ACC112 (cell line): ENCODE results near the gene DGKI.

Source experiments
- H2AFZ ChIP-seq: fragments of 200-600 bp; sonication (generic); one replicate; pipeline ENCODE4 v1.6.0; 2017; ENCODE audit warnings: antibody characterized with exemption, low read length; ENCODE audit not compliant: unreplicated experiment
- H3K27ac ChIP-seq: fragments of 200-600 bp; sonication (generic); 2 replicates; pipeline ENCODE4 v1.5.1; 2014; ENCODE audit warnings: low read depth, mild to moderate bottlenecking, antibody characterized with exemption, low read length, moderate library complexity
- H3K27me3 ChIP-seq: fragments of 200-600 bp; sonication (generic); 2 replicates; pipeline ENCODE4 v1.6.1; 2014; ENCODE audit warnings: mild to moderate bottlenecking, antibody characterized with exemption, low read length, moderate library complexity, mixed read lengths; ENCODE audit not compliant: insufficient read depth
- H3K36me3 ChIP-seq: fragments of 200-600 bp; sonication (generic); 2 replicates; pipeline ENCODE4 v1.6.1; 2016; ENCODE audit warnings: mild to moderate bottlenecking, antibody characterized with exemption, low read length, moderate library complexity, mixed read lengths; ENCODE audit not compliant: insufficient read depth
- H3K4me1 ChIP-seq: fragments of 200-600 bp; sonication (generic); one replicate; pipeline ENCODE4 v1.6.1; 2016; ENCODE audit warnings: low read length, mixed read lengths; ENCODE audit not compliant: insufficient read depth, unreplicated experiment, control insufficient read depth
- H3K4me3 ChIP-seq: fragments of 200-600 bp; sonication (generic); 2 replicates; pipeline ENCODE4 v1.5.1; 2014; ENCODE audit warnings: mild to moderate bottlenecking, low read depth, low read length
- H3K79me2 ChIP-seq: fragments of 200-600 bp; sonication (generic); one replicate; pipeline ENCODE4 v1.6.0; 2016; ENCODE audit warnings: low read length; ENCODE audit not compliant: control insufficient read depth, unreplicated experiment, insufficient read depth

The DGKI gene

DNA sequence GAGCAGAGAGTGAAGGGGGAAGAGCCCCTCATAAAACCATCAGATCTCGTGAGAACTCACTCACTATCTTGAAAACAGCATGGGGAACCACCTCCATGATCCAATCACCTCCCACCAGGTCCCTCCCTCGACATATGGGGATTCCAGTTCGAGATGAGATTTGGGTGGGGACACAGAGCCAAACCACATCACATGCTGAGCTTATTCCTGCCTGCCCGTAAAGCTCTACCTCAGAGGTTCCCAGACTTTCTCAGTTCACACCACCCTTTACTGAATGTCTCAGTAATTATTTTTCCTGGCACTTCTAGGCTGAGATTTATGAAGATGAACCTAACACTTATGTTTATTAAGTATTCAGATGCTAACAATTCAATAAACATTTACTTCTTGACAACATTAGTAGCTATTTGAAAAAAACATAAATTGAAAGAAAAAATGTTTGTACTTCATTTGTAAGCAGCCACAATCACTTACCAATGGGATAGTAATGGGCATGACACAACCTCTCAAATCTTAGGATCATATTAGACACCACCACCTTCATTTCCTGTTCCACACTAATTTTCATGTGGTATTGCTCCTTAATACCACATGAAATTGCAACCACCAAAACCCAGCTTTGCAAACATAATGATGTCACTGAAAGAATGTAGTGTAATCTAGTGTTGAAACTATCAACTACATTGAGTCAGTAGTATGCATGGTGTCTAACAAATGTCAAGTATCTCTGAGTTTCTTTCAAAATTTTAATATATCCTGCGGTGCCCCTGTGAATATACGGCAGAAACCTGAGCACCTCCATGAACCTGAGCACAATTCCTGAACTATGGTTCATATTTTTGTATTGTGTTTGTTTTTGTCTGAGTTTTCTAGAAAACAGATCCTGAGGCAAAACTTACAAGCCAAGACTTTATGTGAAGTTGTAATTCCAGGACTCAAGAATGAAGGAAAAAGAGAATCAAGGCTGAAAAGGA is 4.5 kb upstream of the DGKI start:
- no peak overlapping the region for H3K4me3 ChIP-seq

DNA sequence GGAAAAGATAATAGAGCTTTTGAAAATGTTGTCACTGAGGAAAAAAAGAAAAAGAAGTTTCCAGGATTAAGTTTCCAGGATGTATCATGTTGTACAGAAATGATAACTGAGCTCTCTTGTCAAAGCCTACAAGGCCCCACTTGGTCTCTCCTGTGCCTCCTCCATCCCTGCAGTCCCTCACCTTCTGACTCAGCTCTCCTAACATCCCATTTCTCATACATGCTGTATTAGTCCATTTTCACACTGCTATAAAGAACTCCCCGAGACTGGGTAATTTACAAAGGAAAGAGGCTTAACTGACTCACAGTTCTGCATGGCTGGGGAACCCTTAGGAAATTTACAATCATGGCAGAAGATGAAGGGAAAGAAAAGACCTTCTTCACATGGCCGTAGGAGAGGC is 3.8 kb upstream of the DGKI start:
- Histone ChIP-seq H3K36me3 (0 out of 2 replicates have a peak, but pooled peaks cover 2% of the 10 kb centered on the region), H3K27me3 (no peaks in the 10 kb centered on the region), H2AFZ (no peak overlapping the region), H3K4me1 (peaks cover 19% of the 10 kb centered on the region), H3K79me2 (no peaks in the 10 kb centered on the region), H3K27ac (peak overlapping the region; percentile 44), H3K4me3 (no peak overlapping the region)

More for the DNA sequence above, 4.5 kb upstream of the DGKI start:
- Histone ChIP-seq H3K27ac (peak overlapping the region; percentile 44), H3K4me1 (peaks cover 19% of the 10 kb centered on the region), H3K79me2 (no peaks in the 10 kb centered on the region), H3K27me3 (no peaks in the 10 kb centered on the region), H2AFZ (no peak overlapping the region), H3K36me3 (0 out of 2 replicates have a peak, but pooled peaks cover 2% of the 10 kb centered on the region)

DNA sequence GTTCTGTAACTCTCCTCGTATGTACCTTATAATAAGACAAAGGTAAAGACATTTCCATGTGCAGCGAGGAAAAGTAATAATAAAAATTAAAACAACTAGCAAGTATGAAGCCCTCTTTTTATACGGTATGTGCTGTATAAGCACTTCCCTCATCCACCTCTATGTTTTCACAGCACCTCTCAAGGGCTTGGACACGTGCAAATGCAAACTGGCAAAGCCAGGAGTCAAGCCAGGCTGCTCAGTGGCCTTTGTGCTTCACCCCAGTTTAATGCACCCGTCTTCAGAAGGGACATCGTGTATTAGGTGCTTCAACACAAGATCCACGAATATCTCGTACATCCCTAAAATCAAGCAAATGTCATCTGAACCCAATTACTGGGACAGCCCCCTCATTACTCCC is 1.3 kb upstream of the DGKI start:
- Histone ChIP-seq H3K4me3 (no peak overlapping the region), H3K79me2 (no peaks in the 10 kb centered on the region), H2AFZ (no peak overlapping the region), H3K36me3 (no peaks in the 10 kb centered on the region), H3K27ac (no peak overlapping the region), H3K27me3 (no peaks in the 10 kb centered on the region), H3K4me1 (peaks cover 19% of the 10 kb centered on the region)

DNA sequence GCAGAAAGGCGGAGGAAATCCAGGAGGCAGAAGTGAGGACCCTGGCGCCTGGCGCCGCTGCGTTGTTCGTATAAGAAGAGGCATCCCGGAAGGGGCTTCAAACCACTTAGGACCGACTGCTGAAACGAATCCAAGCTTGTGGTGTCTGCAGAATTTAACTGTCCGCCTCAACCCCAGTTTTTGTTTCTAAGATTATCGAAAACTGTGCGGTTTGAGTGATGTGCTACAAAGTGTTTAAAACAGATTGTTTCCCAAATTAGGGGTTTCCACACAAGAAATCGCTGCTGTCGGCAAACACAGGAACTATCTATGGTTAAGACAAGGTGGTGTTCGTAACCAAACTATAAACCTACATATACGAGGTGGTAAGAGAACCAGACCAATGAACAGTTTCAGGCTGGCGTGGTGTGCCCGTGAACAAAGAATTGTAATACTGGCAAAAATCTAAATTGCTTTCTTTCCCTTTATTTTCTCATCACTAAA is 835 bp upstream of the DGKI start:
- H3K27me3 ChIP-seq: no peaks in the 10 kb centered on the region
- H3K4me1 ChIP-seq: peaks cover 19% of the 10 kb centered on the region
- no peak overlapping the region for H3K27ac ChIP-seq
- no peaks in the 10 kb centered on the region for H3K36me3 ChIP-seq
- H3K79me2 ChIP-seq: no peaks in the 10 kb centered on the region
- peak overlapping the region; percentile 76 for H3K4me3 ChIP-seq
- peak overlapping the region; percentile 45 for H2AFZ ChIP-seq

DNA sequence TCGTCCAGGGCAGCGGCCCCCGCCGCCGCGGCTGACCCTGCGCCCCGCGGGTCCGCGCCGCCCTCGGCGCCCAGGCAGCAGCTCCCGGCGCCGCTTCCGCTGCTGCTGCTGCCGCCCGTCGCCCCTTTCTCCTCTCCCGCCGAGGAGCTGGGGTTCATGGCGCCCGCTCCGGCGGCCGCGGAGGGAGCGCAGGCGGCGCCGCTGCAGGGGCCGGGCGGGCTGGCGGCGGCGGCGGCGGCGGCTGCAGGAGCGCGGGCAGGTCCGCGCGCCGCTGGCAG is 286 bp downstream of the DGKI start:
- Histone ChIP-seq H3K27me3 (no peaks in the 10 kb centered on the region), H3K36me3 (no peaks in the 10 kb centered on the region), H3K4me1 (peaks cover 19% of the 10 kb centered on the region), H3K27ac (no peak overlapping the region), H2AFZ (peak overlapping the region; percentile 93), H3K4me3 (peak overlapping the region; percentile 76), H3K79me2 (no peaks in the 10 kb centered on the region)

DNA sequence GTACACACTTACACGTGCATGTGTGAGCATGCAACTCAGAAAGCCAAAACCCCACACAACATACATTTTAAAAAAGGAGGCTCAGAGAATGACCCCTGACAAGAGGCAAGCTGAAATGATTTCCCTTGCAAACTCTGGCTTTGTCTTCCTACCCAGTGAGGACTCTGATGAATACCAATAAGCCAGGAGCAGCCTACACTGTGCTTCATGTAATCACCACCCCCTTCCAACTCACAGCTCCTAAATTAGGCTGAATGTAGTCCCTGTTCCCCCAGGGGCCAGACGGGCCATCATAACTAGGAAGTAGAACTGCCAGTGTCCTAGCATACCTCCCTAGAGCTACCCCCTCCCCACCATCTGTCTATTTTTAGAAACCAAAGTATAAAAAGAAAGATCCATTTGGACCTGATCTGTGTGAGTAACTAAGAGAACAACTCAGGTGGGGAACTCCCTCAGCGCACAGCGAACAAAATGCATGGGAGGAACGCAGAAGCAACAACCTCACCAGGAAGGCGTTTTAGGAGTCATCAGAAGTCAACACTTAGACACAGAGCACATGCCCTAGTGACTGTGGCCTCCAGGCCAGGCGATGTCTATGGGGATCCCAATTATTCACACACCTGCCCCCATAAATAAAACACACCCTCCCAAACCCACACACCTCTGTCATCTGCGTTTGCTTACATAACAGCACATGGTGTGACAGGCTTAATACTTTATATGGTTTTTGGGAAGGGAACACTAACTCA is 1.9 kb downstream of the DGKI start:
- H3K27ac ChIP-seq: no peak overlapping the region
- H3K79me2 ChIP-seq: no peaks in the 10 kb centered on the region
- no peaks in the 10 kb centered on the region for H3K36me3 ChIP-seq
- peaks cover 3% of the 10 kb centered on the region for H3K4me1 ChIP-seq
- no peak overlapping the region for H2AFZ ChIP-seq
- H3K27me3 ChIP-seq: no peaks in the 10 kb centered on the region
- H3K4me3 ChIP-seq: no peak overlapping the region

DNA sequence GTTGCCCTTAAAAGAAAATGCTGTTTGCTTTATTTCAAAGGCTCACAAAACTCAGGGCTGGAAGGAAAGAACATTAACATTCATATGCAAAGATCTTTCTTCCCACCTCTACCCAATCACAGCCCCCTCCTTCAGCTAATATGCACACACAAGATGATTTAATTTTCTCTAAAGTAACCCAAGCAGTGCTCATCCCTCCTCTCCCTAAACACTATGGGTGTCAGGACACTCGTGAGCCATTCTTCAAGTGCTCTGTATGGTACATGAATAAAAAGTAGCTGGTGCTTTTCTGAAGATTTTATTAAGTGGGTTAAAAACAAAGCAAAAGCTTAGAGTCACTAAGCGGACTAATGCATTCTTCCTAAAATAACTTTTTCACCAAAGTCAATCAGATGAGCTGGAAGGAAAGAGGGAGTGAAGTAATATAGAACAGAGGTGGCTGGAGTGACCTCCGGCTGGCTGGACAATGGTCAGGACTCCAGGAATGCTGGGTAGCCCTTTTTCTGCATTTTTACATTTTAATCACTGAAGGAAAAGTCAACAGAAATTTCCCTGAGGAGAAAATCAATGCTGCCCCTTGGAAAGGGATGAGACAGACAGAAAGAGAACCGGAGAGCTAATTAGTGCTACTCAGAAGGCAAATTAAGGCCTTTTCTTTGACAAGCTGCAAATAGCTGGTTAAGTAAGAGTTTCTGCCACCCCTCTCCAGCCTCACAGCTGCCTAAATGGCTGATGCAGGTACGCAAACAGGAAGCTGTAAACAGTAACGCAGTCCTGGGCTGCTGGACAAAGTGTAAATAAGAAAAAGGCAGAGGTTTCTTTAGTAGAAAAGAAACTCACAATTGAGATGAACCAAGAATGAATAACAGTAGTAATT is 6.6 kb downstream of the DGKI start:
- no peak overlapping the region for H3K27ac ChIP-seq
- H3K27me3 ChIP-seq: no peaks in the 10 kb centered on the region
- no peaks in the 10 kb centered on the region for H3K36me3 ChIP-seq
- H3K4me3 ChIP-seq: no peak overlapping the region
- H3K79me2 ChIP-seq: no peaks in the 10 kb centered on the region
- no peak overlapping the region for H2AFZ ChIP-seq
- peaks cover 14% of the 10 kb centered on the region for H3K4me1 ChIP-seq

DNA sequence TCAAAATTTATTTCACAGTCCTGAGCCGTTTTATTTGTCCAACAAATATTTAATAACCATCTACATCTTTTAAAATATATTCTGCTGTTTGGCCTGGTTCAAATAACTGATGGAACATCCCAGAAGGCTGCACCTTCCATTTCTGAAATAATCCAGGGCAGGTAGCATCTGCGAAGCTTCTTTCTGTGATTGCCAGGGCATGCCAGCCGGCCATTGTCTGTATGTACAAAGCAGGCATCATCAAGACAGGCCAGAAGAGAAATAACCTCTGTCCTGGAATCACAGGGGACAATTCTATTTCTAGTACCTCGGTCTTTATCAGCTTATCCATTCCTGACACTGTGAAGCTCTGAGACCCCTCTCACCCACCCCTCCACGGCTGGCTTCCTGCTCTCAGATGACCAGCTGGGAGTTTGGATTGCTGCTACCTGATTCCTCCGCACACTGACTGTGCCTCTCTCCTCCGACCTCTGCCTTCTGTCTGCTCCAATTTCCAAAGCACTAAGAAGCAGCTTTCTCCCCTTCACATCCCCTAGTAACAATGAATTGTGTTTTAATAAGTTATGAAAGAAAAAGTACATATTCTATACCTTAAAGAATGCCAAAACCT is 8.0 kb downstream of the DGKI start:
- Histone ChIP-seq H3K36me3 (peaks cover 11% of the 10 kb centered on the region), H3K27ac (no peak overlapping the region), H3K4me1 (peaks cover 14% of the 10 kb centered on the region), H3K4me3 (no peak overlapping the region), H3K79me2 (no peaks in the 10 kb centered on the region), H3K27me3 (no peaks in the 10 kb centered on the region), H2AFZ (no peak overlapping the region)

DNA sequence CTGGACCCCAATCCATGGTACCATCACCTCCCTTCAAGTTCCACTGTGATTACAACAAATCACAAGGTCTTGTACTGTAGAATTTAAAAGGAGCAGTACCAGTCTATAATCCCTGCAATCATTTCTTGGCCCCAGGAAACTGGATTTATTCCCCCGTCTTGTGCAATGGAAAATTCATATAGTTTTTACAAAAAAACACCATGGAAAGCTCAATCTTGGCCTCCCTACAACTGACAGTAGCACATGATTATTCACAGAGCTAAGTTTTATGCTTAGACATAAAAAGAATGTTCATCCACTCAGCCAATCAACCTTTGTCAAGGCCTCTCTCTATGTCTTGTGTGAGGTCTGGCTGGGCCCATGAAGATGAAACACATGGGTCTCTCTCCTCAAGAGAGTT is 10.2 kb downstream of the DGKI start:
- peak overlapping the region; percentile 58; the same call in 1 of the 2 replicates for H3K27ac ChIP-seq
- no peak overlapping the region for H3K4me3 ChIP-seq
- no peaks in the 10 kb centered on the region for H3K27me3 ChIP-seq
- no peaks in the 10 kb centered on the region for H3K79me2 ChIP-seq
- H3K4me1 ChIP-seq: peaks cover 14% of the 10 kb centered on the region
- no peak overlapping the region for H2AFZ ChIP-seq
- peaks cover 19% of the 10 kb centered on the region for H3K36me3 ChIP-seq

DNA sequence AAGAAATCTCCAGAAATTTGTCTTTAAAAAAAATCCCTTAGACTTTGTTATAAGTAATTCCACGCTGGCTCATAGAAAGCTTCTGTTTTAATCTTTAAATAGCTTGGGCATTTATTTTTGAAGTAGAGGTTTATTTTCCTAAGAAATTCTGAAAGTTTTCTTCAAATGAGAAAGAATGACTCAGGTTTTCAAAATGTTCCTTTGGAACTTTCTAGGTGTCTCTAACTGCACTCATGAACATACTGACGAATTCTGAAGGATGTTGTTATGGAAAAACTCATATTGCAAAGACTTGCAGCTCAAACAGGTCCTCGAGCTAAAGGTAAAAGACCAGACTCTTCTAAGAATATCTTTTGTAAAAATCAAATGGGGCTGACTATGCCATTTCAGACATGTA is 10.7 kb downstream of the DGKI start:
- Histone ChIP-seq H3K27ac (peak overlapping the region; percentile 58), H3K36me3 (peaks cover 19% of the 10 kb centered on the region), H3K4me1 (peaks cover 14% of the 10 kb centered on the region)

More for the DNA sequence above, 10.7 kb downstream of the DGKI start:
- no peaks in the 10 kb centered on the region for H3K27me3 ChIP-seq
- no peaks in the 10 kb centered on the region for H3K79me2 ChIP-seq
- peak overlapping the region; percentile 8 for H2AFZ ChIP-seq
- H3K4me3 ChIP-seq: no peak overlapping the region
